ENCODE results near the gene MMRN1. TPM values are rescaled to one million over a fixed set of nuclear protein-coding genes. Genes with fewer than 3 reads are reported as not detected.

The MMRN1 gene
- total and polyA plus RNA-seq, 2 experiments from 2014 or later, result not detected

- no peaks in the 10 kb centered on the region for H3K9me2 ChIP-seq (ENCODE audit: insufficient read depth)
- no peak overlapping the region for H3K4me3 ChIP-seq
- H3K4me3 Mint-ChIP-seq, result no peak overlapping the region
Observed at GRCh38 chr4:90001023-90001422, 106.4 kb downstream of the MMRN1 start.

More at GRCh38 chr4:90001023-90001422, 106.4 kb downstream of the MMRN1 start:
- H3K4me2 ChIP-seq, result no peak overlapping the region
- H3K79me2 ChIP-seq (replicated peaks; ENCODE audit: insufficient read depth), result no peaks in the 10 kb centered on the region
- no peak overlapping the region for H3K27ac Mint-ChIP-seq
- no peaks in the 10 kb centered on the region for H3F3A ChIP-seq (replicated peaks; ENCODE audit: low read depth)
- ATAC-seq, result no peak
- no peak overlapping the region for H3K27ac ChIP-seq (ENCODE audit: low read depth)
- H4K20me1 ChIP-seq (replicated peaks; ENCODE audit: insufficient read depth), result no peaks in the 10 kb centered on the region
- no peak overlapping the region for H2AFZ ChIP-seq
- no peaks in the 10 kb centered on the region for H3K27me3 ChIP-seq (ENCODE audit: insufficient read depth)
- no peaks in the 10 kb centered on the region for H3K27me3 Mint-ChIP-seq (ENCODE audit: insufficient read depth, low read depth, poor library complexity)
- H3K4me1 ChIP-seq (ENCODE audit: insufficient read depth), result peaks cover 10% of the 10 kb centered on the region
- H3K4me1 Mint-ChIP-seq, result peaks cover 21% of the 10 kb centered on the region
- TF ChIP-seq STAT1 (IDR thresholded peaks at IDR 0.05; ENCODE audit: unreplicated experiment) (no peak), REST (IDR thresholded peaks at IDR 0.05; ENCODE audit: unreplicated experiment) (no peak), ZNF331 (CRISPR knock-in tag; IDR thresholded peaks at IDR 0.05; ENCODE audit: low read depth) (no peak), JUNB (IDR thresholded peaks at IDR 0.05; ENCODE audit: unreplicated experiment) (no peak), EZH2phosphoT487 (IDR thresholded peaks at IDR 0.05; ENCODE audit: unreplicated experiment) (no peak), ZNF114 (CRISPR knock-in tag; IDR thresholded peaks at IDR 0.05) (no peak), EZH2 (IDR thresholded peaks at IDR 0.05; ENCODE audit: low read depth, unreplicated experiment) (no peak), NANOG (IDR thresholded peaks at IDR 0.05; ENCODE audit: borderline replicate concordance) (no peak), POLR2AphosphoS5 (IDR thresholded peaks at IDR 0.05; ENCODE audit: low read depth) (no peak), CREB1 (CRISPR knock-in tag; IDR thresholded peaks at IDR 0.05; ENCODE audit: low read depth) (no peak)
- TF ChIP-seq, protein P1, sequence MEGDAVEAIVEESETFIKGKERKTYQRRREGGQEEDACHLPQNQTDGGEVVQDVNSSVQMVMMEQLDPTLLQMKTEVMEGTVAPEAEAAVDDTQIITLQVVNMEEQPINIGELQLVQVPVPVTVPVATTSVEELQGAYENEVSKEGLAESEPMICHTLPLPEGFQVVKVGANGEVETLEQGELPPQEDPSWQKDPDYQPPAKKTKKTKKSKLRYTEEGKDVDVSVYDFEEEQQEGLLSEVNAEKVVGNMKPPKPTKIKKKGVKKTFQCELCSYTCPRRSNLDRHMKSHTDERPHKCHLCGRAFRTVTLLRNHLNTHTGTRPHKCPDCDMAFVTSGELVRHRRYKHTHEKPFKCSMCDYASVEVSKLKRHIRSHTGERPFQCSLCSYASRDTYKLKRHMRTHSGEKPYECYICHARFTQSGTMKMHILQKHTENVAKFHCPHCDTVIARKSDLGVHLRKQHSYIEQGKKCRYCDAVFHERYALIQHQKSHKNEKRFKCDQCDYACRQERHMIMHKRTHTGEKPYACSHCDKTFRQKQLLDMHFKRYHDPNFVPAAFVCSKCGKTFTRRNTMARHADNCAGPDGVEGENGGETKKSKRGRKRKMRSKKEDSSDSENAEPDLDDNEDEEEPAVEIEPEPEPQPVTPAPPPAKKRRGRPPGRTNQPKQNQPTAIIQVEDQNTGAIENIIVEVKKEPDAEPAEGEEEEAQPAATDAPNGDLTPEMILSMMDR (conservative IDR thresholded peaks at IDR 0.05; ENCODE audit: low read depth in 2 of 2), result no peak
- TF ChIP-seq, protein P2, sequence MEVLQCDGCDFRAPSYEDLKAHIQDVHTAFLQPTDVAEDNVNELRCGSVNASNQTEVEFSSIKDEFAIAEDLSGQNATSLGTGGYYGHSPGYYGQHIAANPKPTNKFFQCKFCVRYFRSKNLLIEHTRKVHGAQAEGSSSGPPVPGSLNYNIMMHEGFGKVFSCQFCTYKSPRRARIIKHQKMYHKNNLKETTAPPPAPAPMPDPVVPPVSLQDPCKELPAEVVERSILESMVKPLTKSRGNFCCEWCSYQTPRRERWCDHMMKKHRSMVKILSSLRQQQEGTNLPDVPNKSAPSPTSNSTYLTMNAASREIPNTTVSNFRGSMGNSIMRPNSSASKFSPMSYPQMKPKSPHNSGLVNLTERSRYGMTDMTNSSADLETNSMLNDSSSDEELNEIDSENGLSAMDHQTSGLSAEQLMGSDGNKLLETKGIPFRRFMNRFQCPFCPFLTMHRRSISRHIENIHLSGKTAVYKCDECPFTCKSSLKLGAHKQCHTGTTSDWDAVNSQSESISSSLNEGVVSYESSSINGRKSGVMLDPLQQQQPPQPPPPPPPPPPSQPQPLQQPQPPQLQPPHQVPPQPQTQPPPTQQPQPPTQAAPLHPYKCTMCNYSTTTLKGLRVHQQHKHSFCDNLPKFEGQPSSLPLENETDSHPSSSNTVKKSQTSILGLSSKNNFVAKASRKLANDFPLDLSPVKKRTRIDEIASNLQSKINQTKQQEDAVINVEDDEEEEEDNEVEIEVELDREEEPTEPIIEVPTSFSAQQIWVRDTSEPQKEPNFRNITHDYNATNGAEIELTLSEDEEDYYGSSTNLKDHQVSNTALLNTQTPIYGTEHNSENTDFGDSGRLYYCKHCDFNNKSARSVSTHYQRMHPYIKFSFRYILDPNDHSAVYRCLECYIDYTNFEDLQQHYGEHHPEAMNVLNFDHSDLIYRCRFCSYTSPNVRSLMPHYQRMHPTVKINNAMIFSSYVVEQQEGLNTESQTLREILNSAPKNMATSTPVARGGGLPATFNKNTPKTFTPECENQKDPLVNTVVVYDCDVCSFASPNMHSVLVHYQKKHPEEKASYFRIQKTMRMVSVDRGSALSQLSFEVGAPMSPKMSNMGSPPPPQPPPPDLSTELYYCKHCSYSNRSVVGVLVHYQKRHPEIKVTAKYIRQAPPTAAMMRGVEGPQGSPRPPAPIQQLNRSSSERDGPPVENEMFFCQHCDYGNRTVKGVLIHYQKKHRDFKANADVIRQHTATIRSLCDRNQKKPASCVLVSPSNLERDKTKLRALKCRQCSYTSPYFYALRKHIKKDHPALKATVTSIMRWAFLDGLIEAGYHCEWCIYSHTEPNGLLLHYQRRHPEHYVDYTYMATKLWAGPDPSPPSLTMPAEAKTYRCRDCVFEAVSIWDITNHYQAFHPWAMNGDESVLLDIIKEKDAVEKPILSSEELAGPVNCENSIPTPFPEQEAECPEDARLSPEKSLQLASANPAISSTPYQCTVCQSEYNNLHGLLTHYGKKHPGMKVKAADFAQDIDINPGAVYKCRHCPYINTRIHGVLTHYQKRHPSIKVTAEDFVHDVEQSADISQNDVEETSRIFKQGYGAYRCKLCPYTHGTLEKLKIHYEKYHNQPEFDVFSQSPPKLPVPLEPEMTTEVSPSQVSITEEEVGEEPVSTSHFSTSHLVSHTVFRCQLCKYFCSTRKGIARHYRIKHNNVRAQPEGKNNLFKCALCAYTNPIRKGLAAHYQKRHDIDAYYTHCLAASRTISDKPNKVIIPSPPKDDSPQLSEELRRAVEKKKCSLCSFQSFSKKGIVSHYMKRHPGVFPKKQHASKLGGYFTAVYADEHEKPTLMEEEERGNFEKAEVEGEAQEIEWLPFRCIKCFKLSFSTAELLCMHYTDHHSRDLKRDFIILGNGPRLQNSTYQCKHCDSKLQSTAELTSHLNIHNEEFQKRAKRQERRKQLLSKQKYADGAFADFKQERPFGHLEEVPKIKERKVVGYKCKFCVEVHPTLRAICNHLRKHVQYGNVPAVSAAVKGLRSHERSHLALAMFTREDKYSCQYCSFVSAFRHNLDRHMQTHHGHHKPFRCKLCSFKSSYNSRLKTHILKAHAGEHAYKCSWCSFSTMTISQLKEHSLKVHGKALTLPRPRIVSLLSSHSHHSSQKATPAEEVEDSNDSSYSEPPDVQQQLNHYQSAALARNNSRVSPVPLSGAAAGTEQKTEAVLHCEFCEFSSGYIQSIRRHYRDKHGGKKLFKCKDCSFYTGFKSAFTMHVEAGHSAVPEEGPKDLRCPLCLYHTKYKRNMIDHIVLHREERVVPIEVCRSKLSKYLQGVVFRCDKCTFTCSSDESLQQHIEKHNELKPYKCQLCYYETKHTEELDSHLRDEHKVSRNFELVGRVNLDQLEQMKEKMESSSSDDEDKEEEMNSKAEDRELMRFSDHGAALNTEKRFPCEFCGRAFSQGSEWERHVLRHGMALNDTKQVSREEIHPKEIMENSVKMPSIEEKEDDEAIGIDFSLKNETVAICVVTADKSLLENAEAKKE (CRISPR knock-in tag; IDR thresholded peaks at IDR 0.05), result no peak
- TF ChIP-seq, protein P3, sequence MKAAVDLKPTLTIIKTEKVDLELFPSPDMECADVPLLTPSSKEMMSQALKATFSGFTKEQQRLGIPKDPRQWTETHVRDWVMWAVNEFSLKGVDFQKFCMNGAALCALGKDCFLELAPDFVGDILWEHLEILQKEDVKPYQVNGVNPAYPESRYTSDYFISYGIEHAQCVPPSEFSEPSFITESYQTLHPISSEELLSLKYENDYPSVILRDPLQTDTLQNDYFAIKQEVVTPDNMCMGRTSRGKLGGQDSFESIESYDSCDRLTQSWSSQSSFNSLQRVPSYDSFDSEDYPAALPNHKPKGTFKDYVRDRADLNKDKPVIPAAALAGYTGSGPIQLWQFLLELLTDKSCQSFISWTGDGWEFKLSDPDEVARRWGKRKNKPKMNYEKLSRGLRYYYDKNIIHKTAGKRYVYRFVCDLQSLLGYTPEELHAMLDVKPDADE (IDR thresholded peaks at IDR 0.05), result no peak
- no peaks in the 10 kb centered on the region for H3K36me3 Mint-ChIP-seq (ENCODE audit: low read depth)
- DNase-seq (ENCODE audit: low spot score), result no peak
- H3K36me3 ChIP-seq (ENCODE audit: insufficient read depth), result no peaks in the 10 kb centered on the region
- H3K9me3 Mint-ChIP-seq, result no peaks in the 10 kb centered on the region

Data from GM23338 (cell line).